GM21515 (cell line): ENCODE measurements around the gene ANKFN1.
"Not testable (repeated sequence)": the region's sequence is repeated elsewhere in the genome, so short reads cannot be mapped to it uniquely, and the experiment has no call there.

ENCODE experiments used
- ATAC-seq: cut with Tn5 transposase; IDR thresholded peaks from one replicate; pipeline ENCODE4 v1.9.1; 2021; ENCODE audit not compliant: unreplicated experiment

ANKFN1 gene

DNA sequence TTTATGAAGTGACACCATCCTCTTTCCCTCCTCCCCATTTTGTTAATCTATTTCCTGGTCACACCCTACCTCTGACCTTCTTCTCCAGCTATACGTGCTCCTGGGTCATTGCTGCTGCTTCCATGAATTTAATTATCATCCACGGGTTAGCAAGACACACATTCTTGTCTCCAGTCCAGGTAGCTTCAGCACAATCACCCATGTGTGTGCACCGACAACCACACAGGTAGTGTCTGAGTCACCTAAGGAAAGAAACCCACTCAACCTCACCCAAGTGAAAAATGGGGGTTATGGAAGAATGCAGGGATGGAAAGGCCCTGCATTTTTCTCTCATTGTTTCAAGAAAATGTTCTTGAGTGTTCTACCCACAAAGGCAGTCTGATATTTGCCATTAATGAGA, 135.5 kb downstream of the ANKFN1 start:
- ATAC-seq: not testable (repeated sequence)

DNA sequence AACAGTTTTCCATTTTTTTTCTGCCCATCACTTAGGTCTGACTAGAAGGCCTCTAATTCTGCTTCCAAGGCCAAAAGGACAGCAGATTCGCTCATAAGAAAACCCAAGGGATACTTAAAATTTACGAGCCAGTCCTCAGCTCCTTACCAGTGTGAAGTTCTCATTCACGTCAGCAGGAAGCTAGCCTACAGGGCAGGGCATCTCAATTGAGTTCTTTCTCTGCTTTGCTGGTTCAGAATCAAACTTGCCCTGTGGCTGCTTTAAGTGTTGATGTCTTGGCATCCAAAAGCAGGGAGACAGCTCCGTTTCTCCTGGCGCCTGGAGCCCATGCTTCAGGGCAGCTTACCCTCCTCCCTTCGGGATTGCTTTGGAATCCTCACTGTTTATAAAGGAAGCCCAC, 136.0 kb downstream of the ANKFN1 start:
- no peak for ATAC-seq

DNA sequence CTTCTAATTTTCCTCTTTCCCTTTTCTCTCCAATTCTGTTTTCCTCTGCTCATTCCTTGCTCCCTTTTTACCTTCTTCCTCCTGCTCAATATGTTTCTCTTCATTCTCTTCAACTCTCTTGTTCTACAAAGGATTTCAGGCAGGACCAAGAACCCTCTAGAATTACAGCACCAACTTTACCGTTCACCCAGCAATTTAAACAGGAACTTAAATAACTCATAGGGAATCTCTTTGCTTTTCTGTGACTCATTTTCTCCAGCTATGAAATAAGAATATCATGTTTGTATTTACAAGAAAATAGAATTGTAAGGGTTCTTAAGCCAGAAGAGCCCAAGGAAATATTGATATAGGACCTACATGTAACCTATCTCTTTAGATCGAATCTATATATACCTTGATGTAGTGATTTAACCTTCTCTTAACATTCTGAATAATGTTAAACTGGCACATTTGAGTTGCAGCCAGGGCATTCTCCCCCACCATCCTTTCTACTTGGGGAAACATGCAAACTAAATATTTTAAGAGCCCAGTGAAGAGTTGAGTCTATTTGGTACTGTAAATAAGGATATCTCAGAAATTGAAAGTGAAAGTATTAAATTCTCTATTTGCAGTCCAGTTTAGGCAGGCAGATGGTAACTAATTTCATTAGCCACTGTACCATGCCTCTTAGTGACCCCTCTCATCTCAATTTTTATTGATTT, 137.0 kb downstream of the ANKFN1 start:
- ATAC-seq: no peak

DNA sequence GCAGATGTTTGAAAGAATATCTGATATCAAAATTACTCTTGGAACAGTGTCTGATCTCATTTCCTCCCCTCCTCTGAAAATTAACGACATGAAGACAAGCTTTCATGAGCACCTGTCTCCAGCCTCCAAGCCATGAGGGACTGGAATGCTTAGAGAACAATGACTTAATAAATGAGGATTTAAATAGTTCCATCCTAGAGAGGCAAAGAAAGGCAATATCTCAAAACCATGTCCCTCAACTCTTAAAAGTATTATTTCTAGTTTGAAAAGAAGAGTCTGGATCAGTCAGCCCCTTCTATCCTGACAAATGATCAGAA, 137.5 kb downstream of the ANKFN1 start:
- no peak for ATAC-seq

DNA sequence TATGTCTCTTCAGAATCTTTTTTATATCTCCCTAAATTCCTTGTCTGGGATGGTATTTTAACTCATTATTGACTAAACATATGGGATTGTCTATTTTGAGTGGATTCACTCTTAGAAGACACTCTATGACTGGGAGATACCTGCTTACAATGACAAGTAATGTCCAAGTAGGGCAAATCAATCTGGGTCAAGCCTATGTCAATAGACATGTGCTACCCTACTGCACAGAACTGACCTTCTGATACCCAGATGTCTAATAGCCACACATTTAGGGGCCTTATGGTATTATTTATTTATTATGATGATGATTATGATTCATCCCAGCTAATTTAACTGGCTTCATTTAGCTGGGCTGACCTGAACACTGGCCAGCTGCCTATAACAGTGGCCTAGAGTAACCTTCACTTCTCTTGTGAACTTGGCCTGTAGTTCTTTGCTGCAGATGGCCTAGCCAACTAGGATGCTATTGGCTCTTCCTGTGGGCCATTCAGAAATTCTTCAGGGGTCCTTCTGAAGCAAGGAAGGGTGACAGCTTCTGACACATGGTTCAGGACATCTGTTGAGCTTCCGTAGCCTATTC, 138.0 kb downstream of the ANKFN1 start:
- ATAC-seq: no peak

DNA sequence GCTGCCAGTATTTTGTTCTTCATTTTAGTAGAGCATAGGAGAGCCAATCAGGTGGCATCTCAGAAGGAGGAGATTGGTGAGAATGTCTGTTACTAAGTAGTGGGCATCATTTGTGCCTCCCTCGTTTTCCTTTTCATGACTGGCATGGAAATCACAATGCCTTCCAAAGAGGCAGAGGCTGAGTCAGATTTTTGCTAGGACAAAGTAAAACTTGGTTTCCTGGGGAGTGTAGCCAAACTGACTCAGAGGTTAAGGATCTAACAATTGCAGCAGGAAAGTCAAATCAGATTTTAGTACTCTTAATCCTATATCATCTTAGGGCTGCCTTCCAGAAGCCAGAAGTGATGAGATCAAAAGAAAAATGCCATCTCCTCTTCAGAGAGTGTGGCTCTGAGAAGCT, 138.7 kb downstream of the ANKFN1 start:
- no peak for ATAC-seq

DNA sequence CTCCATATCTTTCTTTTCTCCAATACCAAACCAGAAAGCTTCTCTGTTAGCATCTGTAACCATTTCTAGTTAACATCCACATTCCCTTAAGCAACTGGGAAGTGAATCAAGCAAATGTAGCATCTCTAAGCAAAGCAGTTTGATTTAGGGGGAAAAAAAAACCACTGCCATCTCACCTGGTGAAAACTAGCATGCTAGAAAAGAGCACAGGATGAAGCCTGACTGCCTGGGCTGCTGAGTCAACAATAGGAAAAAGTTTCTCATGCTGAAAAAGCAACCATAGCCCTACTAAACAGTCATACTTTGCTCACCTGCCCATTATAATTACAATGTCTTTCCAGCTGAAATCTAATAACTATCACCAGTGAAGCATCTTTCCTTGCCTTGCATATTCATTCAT, 139.3 kb downstream of the ANKFN1 start:
- no peak for ATAC-seq

DNA sequence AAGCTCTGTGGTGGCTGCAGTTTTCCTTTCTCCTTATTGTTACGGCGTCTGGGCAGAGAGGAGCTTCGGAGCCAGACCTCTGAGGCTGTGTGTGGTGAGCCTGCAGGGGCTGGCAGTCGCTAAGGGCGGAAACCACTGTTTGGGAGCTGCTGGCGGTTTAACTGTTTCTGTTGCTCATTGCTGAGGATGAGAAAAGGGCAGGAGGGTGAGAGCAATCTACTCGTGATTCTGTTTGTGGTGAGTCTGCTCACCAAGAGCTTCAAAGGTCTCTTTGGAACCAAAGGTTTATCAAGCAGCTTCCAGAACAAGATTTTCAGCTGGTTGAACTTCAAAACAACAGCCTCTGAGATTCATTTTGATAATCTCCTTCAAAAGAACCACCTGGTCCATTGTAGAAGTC, 143.9 kb downstream of the ANKFN1 start:
- ATAC-seq: no peak

DNA sequence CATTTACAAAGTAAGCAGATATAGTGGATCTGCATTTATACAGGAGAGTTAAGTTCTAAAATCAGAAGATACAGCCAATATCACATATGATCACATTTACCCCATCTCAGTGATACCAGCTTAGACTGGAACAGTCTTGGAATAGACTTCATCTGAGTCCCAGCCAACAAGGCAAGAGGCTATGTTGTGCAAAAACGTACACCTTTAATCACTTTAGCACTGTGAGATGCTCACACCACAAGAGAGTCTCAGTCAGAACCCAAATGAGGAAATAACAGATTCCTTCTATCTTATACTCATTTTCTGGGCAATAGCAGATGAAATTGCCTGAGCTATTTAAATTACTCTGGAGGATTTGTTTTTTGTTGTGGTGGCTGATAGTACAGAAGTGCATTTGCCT, 145.6 kb downstream of the ANKFN1 start:
- no peak for ATAC-seq

DNA sequence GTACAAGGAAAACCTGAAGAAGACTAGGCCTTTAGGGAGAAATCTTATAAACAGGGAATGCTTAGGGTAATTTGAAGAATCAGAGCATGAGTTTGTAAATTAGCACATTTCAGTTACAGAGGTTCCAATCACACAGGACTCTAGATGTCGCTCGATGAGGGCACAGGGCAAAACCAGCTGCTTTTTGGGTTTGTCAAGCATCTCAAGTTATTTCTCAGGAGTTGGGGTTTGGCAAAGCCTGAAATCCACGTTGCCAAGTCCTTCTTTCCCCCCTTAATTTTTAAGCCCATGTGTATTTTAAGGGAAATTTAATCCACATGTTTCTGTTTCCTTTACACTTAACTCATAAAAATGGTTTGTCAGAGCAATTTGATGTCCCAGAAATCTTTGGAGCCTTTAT, 146.9 kb downstream of the ANKFN1 start:
- no peak for ATAC-seq

DNA sequence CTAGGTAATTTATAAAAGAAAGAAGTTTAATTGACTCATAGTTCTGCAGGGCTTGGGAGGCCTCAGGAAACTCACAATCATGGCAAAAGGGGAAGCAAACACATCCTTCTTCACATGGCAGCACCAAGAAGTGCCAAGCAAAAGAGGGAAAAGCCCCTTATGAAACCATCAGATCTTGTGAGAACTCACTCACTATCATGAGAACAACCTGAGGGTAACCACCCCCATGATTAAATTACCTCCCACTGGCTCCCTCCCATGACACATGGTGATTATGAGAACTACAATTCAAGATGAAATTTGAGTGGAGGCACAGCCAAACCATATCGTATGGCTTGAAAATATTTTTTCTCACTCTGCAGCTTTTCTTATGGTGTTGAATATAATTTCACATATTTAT, 151.7 kb downstream of the ANKFN1 start:
- no peak for ATAC-seq

DNA sequence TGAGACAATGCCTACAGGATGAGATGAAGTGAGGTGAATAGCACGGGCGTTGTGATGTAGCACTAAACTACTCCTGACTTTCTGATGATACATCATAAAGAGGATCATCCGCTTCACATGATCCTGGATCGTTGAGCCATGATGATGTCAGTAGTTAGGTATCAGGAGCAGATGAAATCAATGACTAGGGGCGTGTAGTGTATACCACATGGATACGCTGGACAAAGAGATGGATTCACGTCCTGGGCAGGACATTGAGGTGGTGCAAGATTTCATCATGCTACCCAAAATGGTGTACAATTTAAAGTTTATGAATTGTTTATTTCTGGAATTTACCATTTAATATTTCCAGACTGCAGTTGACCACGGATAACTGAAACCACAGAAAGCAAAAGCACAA, 156.6 kb downstream of the ANKFN1 start:
- ATAC-seq: no peak

DNA sequence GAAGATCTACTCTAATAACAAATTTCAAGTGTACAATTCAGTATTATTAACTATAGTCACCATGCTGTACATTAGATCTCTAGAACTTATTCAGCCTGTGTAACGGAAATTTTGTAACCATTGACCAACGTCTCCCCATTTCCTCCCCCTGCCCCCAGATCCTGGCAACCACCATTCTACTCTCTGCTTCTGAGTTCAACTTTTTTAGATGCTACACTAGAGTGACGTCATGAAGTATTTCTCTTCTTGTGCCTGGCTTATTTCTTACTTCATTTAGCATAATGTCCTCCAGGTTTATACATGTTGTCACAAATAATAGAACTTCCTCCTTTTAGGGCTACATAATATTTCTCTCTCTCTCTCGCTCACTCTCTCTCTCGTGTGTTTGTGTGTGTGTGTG, 157.5 kb downstream of the ANKFN1 start:
- ATAC-seq: no peak

DNA sequence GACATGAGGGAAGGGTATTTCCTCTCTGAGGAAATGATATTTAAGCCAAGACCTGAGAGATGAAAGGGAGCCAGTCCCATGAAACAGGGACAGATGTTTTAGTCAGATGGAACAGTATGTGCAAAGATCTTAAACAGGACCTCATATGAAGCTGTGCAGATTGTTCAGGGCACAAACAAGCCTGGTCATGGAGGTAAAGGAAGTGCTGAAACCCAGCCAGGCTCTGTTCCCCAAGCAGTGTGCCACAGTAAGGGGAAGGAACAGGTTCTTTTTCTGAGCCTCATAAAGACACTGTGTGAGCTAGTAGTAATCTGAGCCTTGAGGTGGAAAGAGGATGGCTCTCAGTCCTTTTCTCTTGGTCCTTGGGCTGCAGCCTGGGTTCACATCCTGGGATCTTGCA, 159.9 kb downstream of the ANKFN1 start:
- ATAC-seq: no peak

DNA sequence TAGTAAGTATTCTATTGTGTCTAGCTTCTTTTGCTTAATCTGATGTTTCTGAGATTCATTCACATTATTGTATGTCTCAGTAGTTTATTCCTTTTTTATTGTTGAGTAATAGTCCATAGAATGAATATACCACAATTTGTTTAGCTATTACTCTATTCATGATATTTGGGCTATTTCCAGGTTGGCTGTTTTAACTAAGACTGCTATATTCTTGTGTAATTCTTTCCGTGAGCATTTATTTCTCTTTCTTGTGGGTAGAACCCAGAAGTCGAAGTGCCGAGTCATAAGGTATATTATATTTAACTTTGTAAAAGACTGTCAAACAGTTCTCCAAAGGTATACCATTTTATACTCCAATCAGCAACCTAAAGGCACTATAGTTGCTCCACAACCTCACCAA, 160.8 kb downstream of the ANKFN1 start:
- no peak for ATAC-seq

DNA sequence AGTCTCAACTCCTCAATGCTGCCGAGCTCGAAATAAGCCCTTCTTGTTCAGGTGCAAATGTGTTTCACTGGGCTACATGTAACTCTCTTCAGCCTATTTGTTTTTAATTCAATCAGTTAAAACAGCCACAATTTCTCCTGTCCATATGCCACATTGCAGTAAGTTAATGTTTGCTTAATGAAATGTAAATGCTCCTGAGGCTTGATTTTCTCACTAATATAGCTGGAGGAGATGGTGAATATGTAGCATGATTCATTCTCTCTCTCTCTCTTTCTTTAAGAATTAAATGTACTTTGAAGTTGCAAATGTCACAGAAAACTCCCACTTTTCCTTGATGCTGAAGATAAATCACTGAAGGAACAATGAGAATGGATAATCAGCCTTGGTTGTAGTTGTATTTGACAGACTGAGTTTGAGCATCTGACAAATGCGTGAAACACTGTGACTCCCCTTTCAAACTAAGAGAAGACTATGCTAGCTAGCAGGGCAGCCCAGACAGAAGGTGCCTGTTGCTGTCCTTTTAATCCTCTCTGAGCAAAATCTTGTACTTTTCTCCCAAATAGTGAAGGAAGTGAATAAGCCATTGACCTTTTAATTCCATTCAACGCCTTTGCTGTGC, 161.8 kb downstream of the ANKFN1 start:
- no peak for ATAC-seq

DNA sequence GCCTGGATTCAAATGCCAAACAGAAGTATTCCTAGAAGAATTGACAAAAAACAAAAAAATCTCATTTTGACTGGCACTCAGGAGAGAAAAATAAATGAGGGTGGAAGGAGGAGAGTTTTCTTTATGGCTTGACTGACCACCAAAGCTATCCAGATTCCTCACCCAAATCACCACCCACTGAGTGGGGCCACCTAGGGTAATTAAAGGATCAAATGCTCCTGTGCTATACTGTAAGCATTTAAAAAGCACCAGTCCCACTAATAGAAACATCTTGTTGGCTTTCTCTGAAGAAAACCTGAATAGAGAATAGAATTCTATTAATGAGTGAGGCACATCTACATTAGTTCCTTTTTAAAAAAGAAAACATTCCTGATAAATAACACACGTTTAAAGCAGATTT, 163.3 kb downstream of the ANKFN1 start:
- ATAC-seq: no peak

DNA sequence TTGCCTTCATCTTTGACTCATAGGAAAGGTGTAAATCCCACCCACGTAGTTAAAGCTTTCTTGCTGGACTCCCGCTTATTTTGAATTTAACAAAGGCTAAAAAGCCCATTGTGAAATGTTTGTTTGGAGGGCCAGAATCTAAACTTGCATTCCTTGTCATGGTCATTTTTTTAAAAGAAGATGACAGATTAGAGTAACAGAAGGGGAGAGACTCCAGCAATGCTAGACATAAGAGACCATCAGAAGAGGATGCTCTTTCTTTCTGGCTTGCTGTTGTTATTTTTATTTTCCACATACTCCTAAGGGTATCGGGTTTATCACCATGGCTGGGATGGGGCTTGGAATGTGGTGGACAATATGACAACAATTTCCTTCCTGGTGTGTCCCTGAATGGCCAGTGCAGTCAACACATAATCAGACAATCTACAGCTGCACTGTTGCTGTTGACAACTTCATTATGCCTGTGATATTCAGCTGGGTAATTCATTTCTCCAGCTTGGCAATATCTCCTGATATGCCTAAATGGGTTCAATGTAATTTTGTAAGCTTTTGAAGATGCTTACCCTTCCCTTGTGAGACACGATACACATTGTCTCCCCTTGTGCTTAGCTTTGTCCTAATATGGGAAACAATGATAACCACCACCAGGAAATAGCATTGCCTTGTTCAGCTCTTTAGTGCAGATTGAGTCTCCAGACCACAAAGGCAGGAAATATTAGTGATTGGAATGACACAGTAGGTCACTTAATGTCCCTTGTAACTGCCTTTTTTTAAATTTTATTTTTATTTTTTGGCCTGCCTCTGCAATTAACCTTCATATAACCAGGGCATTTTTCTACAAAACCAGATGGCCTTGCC, 164.3 kb downstream of the ANKFN1 start:
- no peak for ATAC-seq

DNA sequence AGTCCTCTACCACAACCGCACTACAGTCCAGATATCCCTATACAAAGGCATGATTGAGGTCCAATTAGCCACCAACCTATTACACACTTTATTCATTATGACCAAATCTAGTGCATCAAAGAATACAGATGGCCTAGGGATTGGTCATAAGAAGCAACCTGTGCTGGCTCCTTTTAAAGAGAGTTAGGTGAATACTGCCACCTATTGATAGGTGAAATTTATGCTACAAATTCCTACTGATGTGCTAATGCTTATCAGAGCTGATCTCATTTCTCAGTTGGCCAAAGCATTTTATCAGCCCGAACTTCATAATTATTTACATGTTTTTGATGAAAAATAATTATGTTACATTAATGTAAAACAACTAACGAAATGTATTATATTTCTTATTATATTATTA, 166.3 kb downstream of the ANKFN1 start:
- ATAC-seq: no peak

DNA sequence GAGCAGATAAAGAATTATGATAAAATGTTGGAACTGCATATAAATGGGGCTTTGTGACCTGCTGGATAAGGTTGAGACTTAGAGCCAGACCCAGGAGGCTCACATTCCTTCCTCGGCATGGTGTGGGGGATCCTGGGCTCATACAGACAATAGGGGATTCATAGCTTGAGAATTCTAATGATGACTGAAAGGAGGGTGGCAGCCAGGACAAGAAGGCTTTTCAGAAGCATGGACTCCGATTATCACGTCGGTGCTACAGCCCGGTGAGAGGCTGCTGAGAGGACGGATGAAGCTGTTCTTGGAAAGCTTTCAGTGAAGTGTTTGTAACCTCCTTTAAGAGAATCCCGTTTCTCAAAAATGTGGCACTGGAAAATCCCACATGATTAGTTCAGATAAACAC, 167.2 kb downstream of the ANKFN1 start:
- no peak for ATAC-seq

DNA sequence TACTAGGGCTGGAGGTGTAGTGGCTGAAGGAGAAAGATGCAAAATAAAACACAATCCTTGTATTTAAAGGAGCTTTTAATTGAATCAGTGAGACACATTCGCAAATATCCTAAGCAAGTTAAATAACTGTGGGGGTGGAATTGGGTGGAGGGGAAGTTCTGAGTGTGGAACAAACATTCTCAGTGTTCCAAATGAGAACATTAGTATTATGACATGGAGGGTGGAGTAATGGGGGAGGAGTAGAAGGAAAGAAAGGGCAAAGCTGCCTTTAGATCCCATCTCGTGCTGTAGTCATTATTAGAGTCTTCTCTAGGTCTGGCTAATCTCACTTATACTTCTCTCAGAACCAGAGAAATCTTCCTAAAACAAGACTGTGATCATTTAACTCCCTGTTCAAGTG, 169.7 kb downstream of the ANKFN1 start:
- ATAC-seq: no peak

DNA sequence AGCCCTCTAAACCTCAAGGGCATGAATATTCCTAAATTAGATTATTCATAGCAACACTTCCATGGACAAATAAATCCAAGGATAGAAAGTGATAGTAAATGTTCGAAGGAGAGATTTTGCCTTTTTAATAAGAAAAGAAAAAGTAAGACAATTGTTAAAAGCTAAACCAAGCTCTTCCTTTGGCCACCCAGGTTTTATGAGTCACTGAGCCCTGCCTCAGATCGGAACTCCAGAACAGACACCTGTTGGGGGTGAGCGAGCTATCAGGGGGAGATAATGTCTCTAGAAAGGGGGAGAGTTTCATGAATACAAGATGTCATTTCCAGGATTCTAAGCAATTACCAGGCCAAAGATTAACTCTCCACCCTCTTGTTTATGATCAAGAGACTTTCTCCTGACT, 171.4 kb downstream of the ANKFN1 start:
- no peak for ATAC-seq
